IMR-90 (cell line): Measurements from ENCODE around the gene KDM2B. TPM values are rescaled to one million over a fixed set of nuclear protein-coding genes. Genes with fewer than 3 reads are reported as not detected.

Experiments used
- ATAC-seq: fragments of 200-7000 bp; cut with Tn5 transposase; 2 replicates; pipeline ENCODE4 v1.9.1; 2020; ENCODE audit warnings: low read depth, mild to moderate bottlenecking, moderate library complexity
- BruUV-seq: library from RNA; stranded (reverse); fragments of 400-500 nt; replicated peaks from 2 replicates; lab custom pipeline; 2021; lab: Mats Ljungman, UMichigan
- CTCF ChIA-PET: fragments of 300-600 bp; formaldehyde crosslinking; extraction: SDS; loops from one replicate; lab custom pipeline; 2021; ENCODE audit warnings: antibody characterized with exemption; lab: Yijun Ruan, JAX
- POLR2A ChIA-PET: fragments of 300-600 bp; sonication (Branson Sonifier 250); formaldehyde crosslinking; loops from one replicate; lab custom pipeline; 2022; ENCODE audit warnings: antibody characterized with exemption; ENCODE audit not compliant: unreplicated experiment; lab: Charles Lee
- DNase-seq: peaks from one replicate; pipeline ENCODE4 v3.0.0; 2013
- H2AFZ ChIP-seq: replicated peaks from 2 replicates; pipeline ENCODE3; 2013; ENCODE audit warnings: low read length, mild to moderate bottlenecking; ENCODE audit not compliant: poor library complexity
- H2AK5ac ChIP-seq: 2 replicates; pipeline ENCODE4 v1.6.1; 2013; ENCODE audit warnings: low read depth, low read length, inconsistent platforms
- H2AK9ac ChIP-seq: replicated peaks from 2 replicates; pipeline ENCODE3; 2013; ENCODE audit warnings: mild to moderate bottlenecking, low read depth, low read length, moderate library complexity; ENCODE audit not compliant: poor library complexity
- H2BK120ac ChIP-seq: 2 replicates; pipeline ENCODE4 v1.6.1; 2013; ENCODE audit warnings: low read depth, low read length, inconsistent platforms
- H2BK15ac ChIP-seq: 3 replicates; pipeline ENCODE4 v1.6.1; 2013; ENCODE audit warnings: low read depth, low read length, inconsistent platforms
- H2BK20ac ChIP-seq: 2 replicates; pipeline ENCODE4 v1.6.1; 2013; ENCODE audit warnings: low read depth, mild to moderate bottlenecking, inconsistent platforms, low read length, moderate library complexity
- H2BK5ac ChIP-seq: 2 replicates; pipeline ENCODE4 v1.6.1; 2013; ENCODE audit warnings: mild to moderate bottlenecking, low read depth, low read length, inconsistent platforms; ENCODE audit not compliant: poor library complexity, severe bottlenecking
- H3K14ac ChIP-seq: replicated peaks from 2 replicates; pipeline ENCODE4 v1.6.1; 2013; ENCODE audit warnings: low read depth, low read length, inconsistent platforms
- H3K18ac ChIP-seq: 2 replicates; pipeline ENCODE4 v1.6.1; 2013; ENCODE audit warnings: low read depth, low read length, control low read depth
- H3K23ac ChIP-seq: 2 replicates; pipeline ENCODE4 v1.6.1; 2013; ENCODE audit warnings: low read depth, low read length, inconsistent platforms
- H3K27ac ChIP-seq: 2 replicates; pipeline ENCODE4 v1.5.1; 2013; ENCODE audit warnings: mild to moderate bottlenecking, control low read depth, low read length; ENCODE audit not compliant: insufficient read depth
- H3K27me3 ChIP-seq: 2 replicates; pipeline ENCODE4 v1.6.1; 2013; ENCODE audit warnings: low read length; ENCODE audit not compliant: control insufficient read depth, insufficient read depth
- H3K36me3 ChIP-seq: 2 replicates; pipeline ENCODE4 v1.6.1; 2013; ENCODE audit warnings: low read length, mixed read lengths; ENCODE audit not compliant: control insufficient read depth, insufficient read depth
- H3K4ac ChIP-seq: 2 replicates; pipeline ENCODE4 v1.6.1; 2013; ENCODE audit warnings: low read depth, low read length, inconsistent platforms
- H3K4me1 ChIP-seq: 2 replicates; pipeline ENCODE4 v1.6.1; 2013; ENCODE audit warnings: low read length, mixed read lengths; ENCODE audit not compliant: control insufficient read depth, insufficient read depth
- H3K4me2 ChIP-seq: 2 replicates; pipeline ENCODE4 v1.6.1; 2013; ENCODE audit warnings: low read depth, mild to moderate bottlenecking, control low read depth, low read length, moderate library complexity
- H3K4me3 ChIP-seq: 2 replicates; pipeline ENCODE4 v1.5.1; 2013; ENCODE audit warnings: low read depth, mild to moderate bottlenecking, control low read depth, low read length, moderate library complexity; ENCODE audit not compliant: insufficient read depth
- H3K56ac ChIP-seq: 2 replicates; pipeline ENCODE4 v1.6.1; 2013; ENCODE audit warnings: low read length, inconsistent platforms; ENCODE audit not compliant: insufficient read depth; ENCODE audit errors: extremely low read depth
- H3K79me1 ChIP-seq, 2 experiments: 2 replicates each; pipeline ENCODE4 v1.6.1; 2013; ENCODE audit warnings: low read length in 2 of 2, inconsistent platforms in 1 of 2, low read depth in 1 of 2
- H3K9ac ChIP-seq: 2 replicates; pipeline ENCODE4 v1.6.1; 2013; ENCODE audit warnings: low read depth, low read length, control low read depth
- H3K9me1 ChIP-seq: 2 replicates; pipeline ENCODE4 v1.6.1; 2013; ENCODE audit warnings: low read length, inconsistent platforms; ENCODE audit not compliant: insufficient read depth
- H3K9me3 ChIP-seq: 2 replicates; pipeline ENCODE4 v1.6.1; 2013; ENCODE audit warnings: low read length; ENCODE audit not compliant: control insufficient read depth, insufficient read depth
- H4K20me1 ChIP-seq: 2 replicates; pipeline ENCODE4 v1.6.1; 2013; ENCODE audit warnings: low read length, inconsistent platforms; ENCODE audit not compliant: insufficient read depth
- H4K5ac ChIP-seq: 2 replicates; pipeline ENCODE4 v1.6.1; 2013; ENCODE audit warnings: mild to moderate bottlenecking, low read depth, low read length, control low read depth
- H4K8ac ChIP-seq, 2 experiments: 2 replicates each; pipeline ENCODE4 v1.6.1; 2013; ENCODE audit warnings: low read depth in 2 of 2, low read length in 2 of 2, control low read depth in 1 of 2, inconsistent platforms in 1 of 2
- H4K91ac ChIP-seq: 2 replicates; pipeline ENCODE4 v1.6.1; 2013; ENCODE audit warnings: low read depth, low read length, inconsistent platforms; ENCODE audit not compliant: insufficient read depth
- BHLHE40 ChIP-seq: fragments of 150-350 bp; IDR thresholded peaks from 2 replicates; pipeline ENCODE4 v1.6.1; 2016; ENCODE audit warnings: mild to moderate bottlenecking, low read depth, low read length
- CEBPB ChIP-seq: IDR thresholded peaks from 2 replicates; pipeline ENCODE4 v1.6.1; 2012; ENCODE audit warnings: low read depth, low read length, improper control_type of control experiment
- CHD1 ChIP-seq: IDR thresholded peaks from 2 replicates; pipeline ENCODE4 v1.6.1; 2012; ENCODE audit warnings: low read depth, low read length, improper control_type of control experiment
- FOS ChIP-seq: fragments of 150-350 bp; IDR thresholded peaks from 2 replicates; pipeline ENCODE4 v1.6.1; 2016; ENCODE audit warnings: low read depth, low read length
- MAFK ChIP-seq: IDR thresholded peaks from 2 replicates; pipeline ENCODE4 v1.6.1; 2012; ENCODE audit warnings: low read depth, low read length, improper control_type of control experiment
- MAZ ChIP-seq: IDR thresholded peaks from 2 replicates; pipeline ENCODE4 v1.6.1; 2012; ENCODE audit warnings: low read depth, mild to moderate bottlenecking, low read length, improper control_type of control experiment, moderate library complexity, borderline replicate concordance
- NFE2L2 ChIP-seq: fragments of 150-350 bp; IDR thresholded peaks from 2 replicates; pipeline ENCODE4 v1.6.1; 2016; ENCODE audit warnings: low read depth, mild to moderate bottlenecking, low read length
- POLR2A ChIP-seq: IDR thresholded peaks from 2 replicates; pipeline ENCODE4 v1.6.1; 2012; ENCODE audit warnings: mild to moderate bottlenecking, low read depth, low read length
- RAD21 ChIP-seq: IDR thresholded peaks from 2 replicates; pipeline ENCODE4 v1.6.1; 2012; ENCODE audit warnings: low read length, improper control_type of control experiment
- RCOR1 ChIP-seq: IDR thresholded peaks from 2 replicates; pipeline ENCODE4 v1.6.1; 2012; ENCODE audit warnings: mild to moderate bottlenecking, low read length, improper control_type of control experiment; ENCODE audit not compliant: insufficient replicate concordance
- RFX5 ChIP-seq: IDR thresholded peaks from 2 replicates; pipeline ENCODE4 v1.8.0; 2012; ENCODE audit warnings: low read depth, mild to moderate bottlenecking, low read length, moderate library complexity
- SMC3 ChIP-seq: fragments of 150-350 bp; IDR thresholded peaks from 2 replicates; pipeline ENCODE4 v1.6.1; 2016; ENCODE audit warnings: low read depth, mild to moderate bottlenecking, antibody characterized with exemption, low read length, moderate library complexity
- WGBS, 2 experiments: methylation state at CpG; one replicate each; pipeline versions ENCODE4 v1.1.5 to v1.1.7; 2013; ENCODE audit warnings: missing lambda C conversion rate in 2 of 2; ENCODE audit not compliant: insufficient read length in 1 of 2; ENCODE audit errors: extremely low coverage in 2 of 2; 5-methylcytosine and 5-hydroxymethylcytosine counted together
- dilution Hi-C: fragments of 300-500 bp; cut with HindIII; formaldehyde crosslinking; loops from one replicate; pipeline ENCODE4 v1.14.3; 2018; ENCODE audit warnings: low sequenced_read_pairs; ENCODE audit not compliant: unreplicated experiment
- in situ Hi-C: fragments of 300-500 bp; cut with MboI; formaldehyde crosslinking; loops from 3 replicates; pipeline ENCODE4 v1.14.3; 2019; ENCODE audit warnings: low sequenced_read_pairs, inconsistent platforms, mixed read lengths
- intact Hi-C: fragments of 100-400 bp; cut with micrococcal nuclease; formaldehyde crosslinking; loops from 2 replicates; pipeline ENCODE4 v1.10.0; 2022
- polyA plus RNA-seq, 3 experiments: library from polyadenylated mRNA; depleted of rRNA; stranded (reverse); fragments of >200 nt; gene quantifications; 2 replicates each; pipeline ENCODE4 v1.2.3, GENCODE V29; 2012; ENCODE audit warnings: low replicate concordance in 1 of 3
- total RNA-seq: library from RNA; depleted of rRNA; stranded (reverse); fragments of >200 nt; gene quantifications from 2 replicates; pipeline ENCODE4 v1.2.3, GENCODE V29; 2012
- TF ChIP-seq, protein P1 (sequence below): fragments of 150-350 bp; IDR thresholded peaks from 2 replicates; pipeline ENCODE4 v1.6.1; 2016; ENCODE audit warnings: low read depth, mild to moderate bottlenecking, low read length, moderate library complexity, borderline replicate concordance
- TF ChIP-seq, protein P2 (sequence below): conservative IDR thresholded peaks from 2 replicates; pipeline ENCODE4 v1.5.1; 2012; ENCODE audit warnings: mild to moderate bottlenecking, low read depth, low read length, improper control_type of control experiment

Gene KDM2B
- total and polyA plus RNA-seq, 2 of the 4 experiments (the other 2 are of a cell fraction) = 22.6 to 24.2 TPM

DNA sequence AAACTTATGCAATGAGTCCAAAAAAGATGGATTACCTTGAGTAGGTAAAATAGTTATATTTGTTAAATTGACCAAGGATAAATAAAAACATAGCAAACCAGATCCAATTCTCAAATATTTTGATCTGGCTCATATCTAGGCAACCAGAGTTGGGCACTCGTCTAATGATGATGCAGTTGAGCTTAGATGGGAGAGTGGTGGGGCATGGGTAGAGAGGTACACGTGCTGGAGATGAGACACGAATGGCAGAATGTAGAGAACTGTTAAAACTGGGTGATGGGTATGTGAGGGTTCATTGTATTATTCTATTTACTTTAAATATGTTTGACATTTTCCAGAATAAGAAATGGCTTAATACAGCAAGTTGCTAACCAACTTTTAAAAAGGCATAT is 188.5 kb downstream of the KDM2B start:
- Histone ChIP-seq H3K4me2 (no peak overlapping the region), H4K8ac (no peak overlapping the region), H3K9me1 (peaks cover 6% of the 10 kb centered on the region; the same call in 1 of the 2 replicates), H3K4me1 (peaks cover 5% of the 10 kb centered on the region), H2AFZ (no peak overlapping the region), H3K27ac (no peak overlapping the region), H4K5ac (no peak overlapping the region), H4K20me1 (no peaks in the 10 kb centered on the region), H2BK15ac (no peak overlapping the region), H3K36me3 (no peaks in the 10 kb centered on the region), H2BK120ac (no peak overlapping the region), H2AK5ac (no peak overlapping the region), H3K14ac (no peak overlapping the region), H2BK5ac (no peak overlapping the region), H2AK9ac (no peak overlapping the region), H3K18ac (no peak overlapping the region), H3K9me3 (no peaks in the 10 kb centered on the region), H3K79me1 (no peaks in the 10 kb centered on the region), H3K56ac (no peak overlapping the region), H2BK20ac (no peak overlapping the region), H3K23ac (no peak overlapping the region), H3K27me3 (no peaks in the 10 kb centered on the region), H4K91ac (no peak overlapping the region), H3K4me3 (no peak overlapping the region), H3K4ac (no peak overlapping the region), H3K9ac (no peak overlapping the region)
- DNase-seq (no peak), ATAC-seq (no peak)
- in situ Hi-C loops (loop anchor here (5.0 kb wide), 1 partner anchor 40 kb away; the partner anchor contains the start of gene ANAPC5), intact Hi-C loops (no loop called here), dilution Hi-C loops (no loop called here)
- WGBS, 2 experiments = 83% methylated on average over 1 of the region's 3 CpGs; no CpG with 5 or more reads in 1 of the 2 experiments
- ChIA-PET POLR2A (no interaction called here), CTCF (no interaction called here)
- no TSS peak for BruUV-seq
- TF ChIP-seq RFX5 (no peak), CHD1 (no peak), NFE2L2 (no peak), SMC3 (no peak), RAD21 (no peak), MAFK (no peak), FOS (no peak), CEBPB (no peak), BHLHE40 (no peak), MAZ (no peak), POLR2A (no peak), RCOR1 (no peak)
- TF ChIP-seq, protein P1, sequence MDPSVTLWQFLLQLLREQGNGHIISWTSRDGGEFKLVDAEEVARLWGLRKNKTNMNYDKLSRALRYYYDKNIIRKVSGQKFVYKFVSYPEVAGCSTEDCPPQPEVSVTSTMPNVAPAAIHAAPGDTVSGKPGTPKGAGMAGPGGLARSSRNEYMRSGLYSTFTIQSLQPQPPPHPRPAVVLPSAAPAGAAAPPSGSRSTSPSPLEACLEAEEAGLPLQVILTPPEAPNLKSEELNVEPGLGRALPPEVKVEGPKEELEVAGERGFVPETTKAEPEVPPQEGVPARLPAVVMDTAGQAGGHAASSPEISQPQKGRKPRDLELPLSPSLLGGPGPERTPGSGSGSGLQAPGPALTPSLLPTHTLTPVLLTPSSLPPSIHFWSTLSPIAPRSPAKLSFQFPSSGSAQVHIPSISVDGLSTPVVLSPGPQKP = no peak
- TF ChIP-seq, protein P2, sequence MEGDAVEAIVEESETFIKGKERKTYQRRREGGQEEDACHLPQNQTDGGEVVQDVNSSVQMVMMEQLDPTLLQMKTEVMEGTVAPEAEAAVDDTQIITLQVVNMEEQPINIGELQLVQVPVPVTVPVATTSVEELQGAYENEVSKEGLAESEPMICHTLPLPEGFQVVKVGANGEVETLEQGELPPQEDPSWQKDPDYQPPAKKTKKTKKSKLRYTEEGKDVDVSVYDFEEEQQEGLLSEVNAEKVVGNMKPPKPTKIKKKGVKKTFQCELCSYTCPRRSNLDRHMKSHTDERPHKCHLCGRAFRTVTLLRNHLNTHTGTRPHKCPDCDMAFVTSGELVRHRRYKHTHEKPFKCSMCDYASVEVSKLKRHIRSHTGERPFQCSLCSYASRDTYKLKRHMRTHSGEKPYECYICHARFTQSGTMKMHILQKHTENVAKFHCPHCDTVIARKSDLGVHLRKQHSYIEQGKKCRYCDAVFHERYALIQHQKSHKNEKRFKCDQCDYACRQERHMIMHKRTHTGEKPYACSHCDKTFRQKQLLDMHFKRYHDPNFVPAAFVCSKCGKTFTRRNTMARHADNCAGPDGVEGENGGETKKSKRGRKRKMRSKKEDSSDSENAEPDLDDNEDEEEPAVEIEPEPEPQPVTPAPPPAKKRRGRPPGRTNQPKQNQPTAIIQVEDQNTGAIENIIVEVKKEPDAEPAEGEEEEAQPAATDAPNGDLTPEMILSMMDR = no peak
